ENCODE data around the gene LRRN2. TPM values are rescaled to one million over a fixed set of nuclear protein-coding genes. Genes with fewer than 3 reads are reported as not detected.

The LRRN2 gene
- total and polyA plus RNA-seq, 2 experiments from 2014 or later = 7.0 to 27.9 TPM

DNA sequence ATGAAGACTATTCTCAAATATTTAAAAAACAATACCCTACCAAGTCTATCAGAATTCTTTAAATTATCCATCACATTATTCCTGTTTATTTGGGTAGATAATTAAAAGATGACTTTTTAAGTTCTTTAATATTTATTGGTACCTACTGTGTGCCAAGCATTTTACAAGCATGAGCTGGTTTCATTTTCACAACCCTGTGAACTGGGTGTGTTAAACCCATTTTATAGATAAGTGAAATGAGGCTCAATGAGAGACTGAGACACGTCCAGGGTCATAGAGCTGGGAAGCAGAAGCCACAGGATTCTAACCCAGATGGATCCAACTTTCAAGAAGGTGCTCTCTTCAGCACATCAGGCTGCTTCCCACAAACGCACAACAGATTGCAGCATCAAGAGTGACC, 12.3 kb downstream of the LRRN2 start:
- Histone ChIP-seq H3K36me3 (replicated peaks; ENCODE audit: insufficient read depth, low read depth) (no peaks in the 10 kb centered on the region), H3K4me3 (no peak overlapping the region), H3K9me2 (replicated peaks; ENCODE audit: insufficient read depth) (no peaks in the 10 kb centered on the region), H3K9me3 (ENCODE audit: low read depth) (no peaks in the 10 kb centered on the region), H3K27ac (no peak overlapping the region), H3K4me2 (no peak overlapping the region), H3K4me1 (ENCODE audit: insufficient read depth) (no peaks in the 10 kb centered on the region), H2AFZ (no peak overlapping the region), H3K27me3 (no peaks in the 10 kb centered on the region), H4K20me1 (ENCODE audit: insufficient read depth, poor library complexity, severe bottlenecking) (no peaks in the 10 kb centered on the region), H3K79me2 (no peaks in the 10 kb centered on the region)
- no peak for DNase-seq (ENCODE audit: low spot score)
- TF ChIP-seq EZH2phosphoT487 (IDR thresholded peaks at IDR 0.05; ENCODE audit: low read depth, severe bottlenecking, unreplicated experiment) (no peak), EZH2 (IDR thresholded peaks at IDR 0.05; ENCODE audit: borderline replicate concordance) (no peak), CTCF (IDR thresholded peaks at IDR 0.05; ENCODE audit: poor library complexity) (no peak)
- 86% methylated on average over 2 of the region's 2 CpGs for WGBS (ENCODE audit: low lambda C conversion rate, missing lambda C conversion rate)

GRCh38 chr1:204672482-204673121, 12.9 kb downstream of the LRRN2 start:
- Histone ChIP-seq H3K79me2 (no peaks in the 10 kb centered on the region), H3K9me2 (replicated peaks; ENCODE audit: insufficient read depth) (no peaks in the 10 kb centered on the region), H4K20me1 (ENCODE audit: insufficient read depth, poor library complexity, severe bottlenecking) (no peaks in the 10 kb centered on the region), H2AFZ (no peak overlapping the region), H3K27me3 (no peaks in the 10 kb centered on the region), H3K9me3 (ENCODE audit: low read depth) (no peaks in the 10 kb centered on the region), H3K4me3 (no peak overlapping the region), H3K4me2 (no peak overlapping the region), H3K27ac (no peak overlapping the region), H3K4me1 (ENCODE audit: insufficient read depth) (no peaks in the 10 kb centered on the region), H3K36me3 (replicated peaks; ENCODE audit: insufficient read depth, low read depth) (no peaks in the 10 kb centered on the region)
- TF ChIP-seq CTCF (IDR thresholded peaks at IDR 0.05; ENCODE audit: poor library complexity) = no peak
- TF ChIP-seq EZH2 (IDR thresholded peaks at IDR 0.05; ENCODE audit: borderline replicate concordance) = no peak
- TF ChIP-seq EZH2phosphoT487 (IDR thresholded peaks at IDR 0.05; ENCODE audit: low read depth, severe bottlenecking, unreplicated experiment) = no peak
- DNase-seq (ENCODE audit: low spot score) = no peak
- 78% methylated on average over 10 of the region's 10 CpGs for WGBS (ENCODE audit: low lambda C conversion rate, missing lambda C conversion rate)

DNA sequence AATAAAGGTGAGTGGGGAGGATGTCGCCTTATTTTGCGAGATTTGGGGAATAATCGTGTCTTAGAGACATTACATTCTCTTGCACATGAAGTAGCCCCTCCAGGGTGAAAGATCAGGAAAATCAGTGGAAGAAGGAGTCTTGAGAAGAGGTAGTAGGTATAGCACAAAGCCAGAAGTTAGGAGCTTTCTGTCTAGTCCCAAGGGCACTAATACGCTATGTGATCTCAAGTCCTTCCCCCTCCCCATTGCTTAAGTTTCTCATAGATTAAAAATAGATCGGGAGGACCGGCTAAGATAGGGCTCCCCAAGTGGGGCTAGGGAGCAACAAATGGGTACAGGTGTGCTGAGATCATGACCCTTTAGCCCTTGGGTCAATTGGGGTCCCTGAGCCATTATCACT, 13.5 kb downstream of the LRRN2 start:
- no peak overlapping the region for H3K27ac ChIP-seq
- 93% methylated on average over 6 of the region's 6 CpGs for WGBS (ENCODE audit: low lambda C conversion rate, missing lambda C conversion rate)
- no peak overlapping the region for H3K4me2 ChIP-seq
- no peak for DNase-seq (ENCODE audit: low spot score)
- no peaks in the 10 kb centered on the region for H3K4me1 ChIP-seq (ENCODE audit: insufficient read depth)
- H3K27me3 ChIP-seq = no peaks in the 10 kb centered on the region
- H3K4me3 ChIP-seq = no peak overlapping the region
- no peaks in the 10 kb centered on the region for H3K9me2 ChIP-seq (replicated peaks; ENCODE audit: insufficient read depth)
- no peaks in the 10 kb centered on the region for H3K9me3 ChIP-seq (ENCODE audit: low read depth)
- H4K20me1 ChIP-seq (ENCODE audit: insufficient read depth, poor library complexity, severe bottlenecking) = no peaks in the 10 kb centered on the region
- H3K36me3 ChIP-seq (replicated peaks; ENCODE audit: insufficient read depth, low read depth) = no peaks in the 10 kb centered on the region
- no peaks in the 10 kb centered on the region for H3K79me2 ChIP-seq
- no peak overlapping the region for H2AFZ ChIP-seq
- TF ChIP-seq CTCF (IDR thresholded peaks at IDR 0.05; ENCODE audit: poor library complexity) (no peak), EZH2 (IDR thresholded peaks at IDR 0.05; ENCODE audit: borderline replicate concordance) (no peak), EZH2phosphoT487 (IDR thresholded peaks at IDR 0.05; ENCODE audit: low read depth, severe bottlenecking, unreplicated experiment) (no peak)
